ENCODE results near the gene PLXND1. TPM values are rescaled to one million over a fixed set of nuclear protein-coding genes. Genes with fewer than 3 reads are reported as not detected.
A peak's percentile ranks its signal among the peaks of the same experiment; 100 is the strongest.

Gene PLXND1
- total RNA-seq (100 to 1,000 TPM in 8 of 9 donors, 10 to 100 TPM in 1; 54.8 to 191 (median 146) TPM), polyA plus RNA-seq (100 to 1,000 TPM in 2 of 3 donors, 10 to 100 TPM in 1; 41.2 to 370 (median 130) TPM)
- long read RNA-seq, donor 1, partial matches to known transcripts, result 35 of 36 reads
- long read RNA-seq, donor 1, other reads (novel, unspliced or antisense), result 0 of 36 reads
- long read RNA-seq, donor 2, partial matches to known transcripts, result 52 of 53 reads
- long read RNA-seq, donor 2, other reads (novel, unspliced or antisense), result 0 of 53 reads
- long read RNA-seq, donor 3, partial matches to known transcripts, result 6 of 6 reads
- long read RNA-seq, donor 3, other reads (novel, unspliced or antisense), result 0 of 6 reads
- long read RNA-seq, donor 4, partial matches to known transcripts, result 0 of 4 reads
- long read RNA-seq, donor 4, other reads (novel, unspliced or antisense), result 4 of 4 reads
- long read RNA-seq, donor 5, full-length matches to known transcripts, result 5 of 27 reads
- long read RNA-seq, donor 5, partial matches to known transcripts, result 17 of 27 reads
- long read RNA-seq, donor 5, other reads (novel, unspliced or antisense), result 5 of 27 reads
- long read RNA-seq, donor 6, partial matches to known transcripts, result 4 of 6 reads
- long read RNA-seq, donor 6, other reads (novel, unspliced or antisense), result 2 of 6 reads
- long read RNA-seq, donor 7, partial matches to known transcripts, result 24 of 25 reads
- long read RNA-seq, donor 7, other reads (novel, unspliced or antisense), result 0 of 25 reads
- long read RNA-seq, donor 8, full-length matches to known transcripts, result 4 of 57 reads
- long read RNA-seq, donor 8, partial matches to known transcripts, result 53 of 57 reads
- long read RNA-seq, donor 8, other reads (novel, unspliced or antisense), result 0 of 57 reads
- long read RNA-seq, donor 9, partial matches to known transcripts, result 24 of 27 reads
- long read RNA-seq, donor 9, other reads (novel, unspliced or antisense), result 0 of 27 reads
- long read RNA-seq, donor 10, full-length matches to known transcripts, result 2 of 17 reads
- long read RNA-seq, donor 10, partial matches to known transcripts, result 15 of 17 reads
- long read RNA-seq, donor 10, other reads (novel, unspliced or antisense), result 0 of 17 reads

GRCh38 chr3:129606636-129607390 lies at the start of gene PLXND1:
TSS of gene PLXND1 (minus strand) at chr3:129606676. CDS start at chr3:129606639, 37 bp downstream.
- H3K4me1 ChIP-seq (replicated peaks in 1 of 2), result peaks cover 17 to 48% of the 10 kb centered on the region in 2 donors
- DNase-seq, result peak; percentile 65 to 80 (median 68)
- no peaks in the 10 kb centered on the region for H3K27me3 ChIP-seq
- no peaks in the 10 kb centered on the region for H3K9me3 ChIP-seq (replicated peaks in 1 of 3)
- H3K27ac ChIP-seq, result peak within 1 kb of the TSS; percentile 53 to 92 (median 82)
- H3K36me3 ChIP-seq (replicated peaks in 1 of 2), result no peaks in the 10 kb centered on the region
- TF ChIP-seq CTCF (IDR thresholded peaks at IDR 0.05), result no peak
- TF ChIP-seq POLR2A (IDR thresholded peaks at IDR 0.05), result peak in 1 of 2 donors; percentile 25
- peak within 1 kb of the TSS; percentile 3 to 82 (median 21) for H3K4me3 ChIP-seq
- WGBS, 4 donors, result 1 to 2% (median 2%) methylated on average over 39 to 77 of the region's 96 CpGs
- intact Hi-C loops (cut with DNase I), result loop anchor here (5.0 kb wide), 2 partner anchors 115 to 120 kb away; no protein-coding TSS in a partner anchor

- Histone ChIP-seq H3K4me3 (no peak overlapping the region), H3K9me3 (replicated peaks in 1 of 3) (no peaks in the 10 kb centered on the region), H3K27ac (no peak overlapping the region), H3K36me3 (replicated peaks in 1 of 2) (peaks cover 0 to 15% of the 10 kb centered on the region in 2 donors), H3K4me1 (replicated peaks in 1 of 2) (peaks cover 17 to 49% of the 10 kb centered on the region in 2 donors), H3K27me3 (no peaks in the 10 kb centered on the region)
- intact Hi-C loops (cut with DNase I), result no loop called here
- DNase-seq, result no peak
- 81 to 94% (median 85%) methylated on average over 4 of the region's 4 CpGs for WGBS, 4 donors
- TF ChIP-seq POLR2A (IDR thresholded peaks at IDR 0.05) (no peak), CTCF (IDR thresholded peaks at IDR 0.05) (no peak)
These were observed 48.8 kb upstream of the PLXND1 start for GRCh38 chr3:129655291-129655700.

GRCh38 chr3:129654131-129654530 lies 47.7 kb upstream of the PLXND1 start:
- 96 to 100% (median 100%) methylated on average over 1 of the region's 1 CpG for WGBS, 4 donors
- peaks cover 0 to 15% of the 10 kb centered on the region in 2 donors for H3K36me3 ChIP-seq (replicated peaks in 1 of 2)
- TF ChIP-seq POLR2A (IDR thresholded peaks at IDR 0.05), result no peak
- TF ChIP-seq CTCF (IDR thresholded peaks at IDR 0.05), result no peak
- no peak overlapping the region for H3K27ac ChIP-seq
- DNase-seq, result no peak
- intact Hi-C loops (cut with DNase I), result loop anchor here in 1 of 2 donors (5.0 kb wide), 1 partner anchor 168 kb away; no protein-coding TSS in a partner anchor
- no peaks in the 10 kb centered on the region for H3K27me3 ChIP-seq
- no peaks in the 10 kb centered on the region for H3K9me3 ChIP-seq (replicated peaks in 1 of 3)
- H3K4me1 ChIP-seq (replicated peaks in 1 of 2), result peaks cover 17 to 54% of the 10 kb centered on the region in 2 donors
- H3K4me3 ChIP-seq, result no peak overlapping the region

Measured in adrenal gland (tissue), 19 donors.